ENCODE results near the gene FADS1. TPM values are rescaled to one million over a fixed set of nuclear protein-coding genes. Genes with fewer than 3 reads are reported as not detected.

Gene FADS1
- total and polyA plus RNA-seq, 2 of the 8 experiments (the other 6 are each of a cell fraction or from before 2014, with no cell fraction given): 115 to 141 TPM

GRCh38 chr11:61861634-61862033, 44.8 kb upstream of the FADS1 start (continued):
- TF ChIP-seq CBX8 (IDR thresholded peaks at IDR 0.05; ENCODE audit: borderline replicate concordance, low read depth, low read length): no peak
- no peak for TF ChIP-seq MAFK (IDR thresholded peaks at IDR 0.05; ENCODE audit: low read depth, low read length)
- no peak for TF ChIP-seq USF2 (IDR thresholded peaks at IDR 0.05; ENCODE audit: low read length)
- no peak for TF ChIP-seq EGR1 (IDR thresholded peaks at IDR 0.05; ENCODE audit: borderline replicate concordance, low read depth, low read length)
- TF ChIP-seq CHD1 (IDR thresholded peaks at IDR 0.05; ENCODE audit: low read depth, low read length): no peak
- TF ChIP-seq PHF8 (conservative IDR thresholded peaks at IDR 0.05; ENCODE audit: low read depth, low read length): no peak
- TF ChIP-seq EZH2 (IDR thresholded peaks at IDR 0.05; ENCODE audit: low read depth, low read length, severe bottlenecking): no peak
